ENCODE results near the gene ISL2. TPM values are rescaled to one million over a fixed set of nuclear protein-coding genes. Genes with fewer than 3 reads are reported as not detected.

ISL2 gene
- total and polyA plus RNA-seq, 2 experiments from 2014 or later: not detected

GRCh38 chr15:76376816-76377215, 40.2 kb downstream of the ISL2 start:
- DNase-seq (ENCODE audit: low read depth in 1 of 2, low spot score in 1 of 2): peak in 1 of 2 donors; percentile 16
- H3K4me3 ChIP-seq: no peak overlapping the region
- TF ChIP-seq CTCF (IDR thresholded peaks at IDR 0.05; ENCODE audit: low read depth, low read length): no peak

GRCh38 chr15:76377217-76377616, 40.6 kb downstream of the ISL2 start:
- Histone ChIP-seq H3K27me3 (no peaks in the 10 kb centered on the region), H3K36me3 (peaks cover 2% of the 10 kb centered on the region), H3K4me3 (no peak overlapping the region), H3K9me3 (ENCODE audit: low read depth) (no peaks in the 10 kb centered on the region), H3K4me1 (ENCODE audit: low read depth) (peaks cover 20% of the 10 kb centered on the region), H3K27ac (peak overlapping the region; percentile 5)
- no peak for DNase-seq (ENCODE audit: low read depth in 1 of 2, low spot score in 1 of 2)
- TF ChIP-seq CTCF (IDR thresholded peaks at IDR 0.05; ENCODE audit: low read depth, low read length): no peak

More at GRCh38 chr15:76376816-76377215, 40.2 kb downstream of the ISL2 start:
- Histone ChIP-seq H3K36me3 (peaks cover 2% of the 10 kb centered on the region), H3K9me3 (ENCODE audit: low read depth) (no peaks in the 10 kb centered on the region), H3K4me1 (ENCODE audit: low read depth) (peaks cover 24% of the 10 kb centered on the region), H3K27ac (peak overlapping the region; percentile 5), H3K27me3 (no peaks in the 10 kb centered on the region)

- no peak for TF ChIP-seq CTCF (IDR thresholded peaks at IDR 0.05; ENCODE audit: low read depth, low read length)
- DNase-seq (ENCODE audit: low read depth in 1 of 2, low spot score in 1 of 2): no peak
- Histone ChIP-seq H3K9me3 (ENCODE audit: low read depth) (no peaks in the 10 kb centered on the region), H3K27me3 (no peaks in the 10 kb centered on the region), H3K4me1 (ENCODE audit: low read depth) (peaks cover 18% of the 10 kb centered on the region), H3K4me3 (no peak overlapping the region), H3K36me3 (peaks cover 2% of the 10 kb centered on the region), H3K27ac (no peak overlapping the region)
Measured at GRCh38 chr15:76377751-76378150, 41.2 kb downstream of the ISL2 start.

- H3K4me1 ChIP-seq (ENCODE audit: low read depth): peaks cover 18% of the 10 kb centered on the region
- H3K27me3 ChIP-seq: no peaks in the 10 kb centered on the region
- H3K36me3 ChIP-seq: peaks cover 2% of the 10 kb centered on the region
- no peak overlapping the region for H3K27ac ChIP-seq
- DNase-seq (ENCODE audit: low read depth in 1 of 2, low spot score in 1 of 2): no peak
- H3K4me3 ChIP-seq: no peak overlapping the region
- no peak for TF ChIP-seq CTCF (IDR thresholded peaks at IDR 0.05; ENCODE audit: low read depth, low read length)
- no peaks in the 10 kb centered on the region for H3K9me3 ChIP-seq (ENCODE audit: low read depth)
Measured at GRCh38 chr15:76378691-76379090, 42.1 kb downstream of the ISL2 start.

GRCh38 chr15:76380249-76380648, 43.7 kb downstream of the ISL2 start:
- H3K27ac ChIP-seq: no peak overlapping the region
- H3K36me3 ChIP-seq: peaks cover 2% of the 10 kb centered on the region
- no peak for TF ChIP-seq CTCF (IDR thresholded peaks at IDR 0.05; ENCODE audit: low read depth, low read length)
- H3K9me3 ChIP-seq (ENCODE audit: low read depth): no peaks in the 10 kb centered on the region
- no peak overlapping the region for H3K4me3 ChIP-seq
- H3K4me1 ChIP-seq (ENCODE audit: low read depth): peaks cover 18% of the 10 kb centered on the region
- H3K27me3 ChIP-seq: no peaks in the 10 kb centered on the region
- no peak for DNase-seq (ENCODE audit: low read depth in 1 of 2, low spot score in 1 of 2)

GRCh38 chr15:76381366-76381765, 44.8 kb downstream of the ISL2 start:
- Histone ChIP-seq H3K4me1 (ENCODE audit: low read depth) (peaks cover 11% of the 10 kb centered on the region), H3K27ac (no peak overlapping the region), H3K4me3 (no peak overlapping the region), H3K27me3 (no peaks in the 10 kb centered on the region), H3K36me3 (peaks cover 2% of the 10 kb centered on the region), H3K9me3 (ENCODE audit: low read depth) (no peaks in the 10 kb centered on the region)
- TF ChIP-seq CTCF (IDR thresholded peaks at IDR 0.05; ENCODE audit: low read depth, low read length): no peak
- no peak for DNase-seq (ENCODE audit: low read depth in 1 of 2, low spot score in 1 of 2)
